Neutrophil (primary cell): Measurements from ENCODE around the gene INPP5A.

ENCODE experiments used
- H3K27ac ChIP-seq: fragments of 200-600 bp; sonication (generic); 2 replicates; pipeline ENCODE4 v1.5.1; 2016; ENCODE audit warnings: mild to moderate bottlenecking, moderate library complexity
- H3K27me3 ChIP-seq: fragments of 200-600 bp; sonication (generic); 2 replicates; pipeline ENCODE4 v1.6.0; 2016; ENCODE audit warnings: mild to moderate bottlenecking
- H3K36me3 ChIP-seq: fragments of 200-600 bp; sonication (generic); 2 replicates; pipeline ENCODE4 v1.5.1; 2017
- H3K4me1 ChIP-seq, 2 experiments: fragments of 200-600 bp in 1 of 2; sonication (generic) in 1 of 2; 1 replicate in 1 of 2; 2 replicates in 1 of 2; pipeline versions ENCODE4 v1.5.1 to v1.6.1; 2013 to 2016; ENCODE audit warnings: low read depth in 1 of 2, low read length in 1 of 2, mild to moderate bottlenecking in 1 of 2, moderate library complexity in 1 of 2; ENCODE audit not compliant: control insufficient read depth in 1 of 2, insufficient read depth in 1 of 2
- H3K4me3 ChIP-seq, 2 experiments: fragments of 200-600 bp in 1 of 2; sonication (generic) in 1 of 2; 1 replicate in 1 of 2; 2 replicates in 1 of 2; pipeline ENCODE4 v1.5.1; 2013 to 2016; ENCODE audit warnings: low read depth in 1 of 2, low read length in 1 of 2, mild to moderate bottlenecking in 1 of 2, moderate library complexity in 1 of 2
- H3K9me3 ChIP-seq: fragments of 200-600 bp; sonication (generic); 2 replicates; pipeline ENCODE4 v1.5.1; 2016
- TF ChIP-seq, protein P1 (sequence below): fragments of 200-600 bp; sonication (generic); IDR thresholded peaks from 2 replicates; pipeline ENCODE4 v1.5.1; 2016; ENCODE audit warnings: antibody characterized with exemption

The INPP5A gene

DNA sequence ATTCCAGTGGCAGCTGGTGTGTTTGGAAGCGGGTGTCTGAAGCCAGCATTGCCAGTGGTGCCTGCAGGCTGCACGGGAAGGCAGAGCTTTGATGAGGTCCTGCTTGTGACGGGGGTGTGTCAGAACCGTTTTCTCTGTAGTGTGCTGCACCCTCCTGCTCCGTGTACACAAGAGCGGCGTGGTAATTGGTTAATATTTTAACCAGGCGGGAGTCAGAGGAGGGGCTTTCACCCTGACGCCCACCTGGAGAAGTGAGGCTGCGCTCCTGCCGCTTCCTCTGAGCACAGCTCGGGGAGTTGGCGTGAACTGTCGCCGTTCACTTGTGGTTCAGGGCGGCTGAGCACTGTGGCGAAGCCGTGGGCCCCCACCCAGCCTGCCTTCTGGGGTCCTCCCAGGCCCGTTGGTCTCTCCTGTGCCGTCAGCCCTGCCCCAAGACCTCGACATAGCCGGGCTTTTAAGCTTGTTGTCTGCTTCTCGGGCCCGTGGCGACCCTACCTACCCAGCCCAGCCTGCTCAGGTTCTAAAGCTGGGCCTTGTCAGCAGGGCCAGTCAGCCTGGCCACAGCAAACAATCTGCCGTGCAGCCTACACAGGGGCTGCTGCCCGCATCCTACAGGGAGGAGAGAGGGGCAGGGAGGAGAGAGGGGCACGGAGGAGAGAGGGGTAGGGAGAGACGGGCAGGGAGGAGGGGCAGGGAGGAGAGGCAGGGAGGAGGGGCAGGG is 236.8 kb downstream of the INPP5A start:
- TF ChIP-seq, protein P1, sequence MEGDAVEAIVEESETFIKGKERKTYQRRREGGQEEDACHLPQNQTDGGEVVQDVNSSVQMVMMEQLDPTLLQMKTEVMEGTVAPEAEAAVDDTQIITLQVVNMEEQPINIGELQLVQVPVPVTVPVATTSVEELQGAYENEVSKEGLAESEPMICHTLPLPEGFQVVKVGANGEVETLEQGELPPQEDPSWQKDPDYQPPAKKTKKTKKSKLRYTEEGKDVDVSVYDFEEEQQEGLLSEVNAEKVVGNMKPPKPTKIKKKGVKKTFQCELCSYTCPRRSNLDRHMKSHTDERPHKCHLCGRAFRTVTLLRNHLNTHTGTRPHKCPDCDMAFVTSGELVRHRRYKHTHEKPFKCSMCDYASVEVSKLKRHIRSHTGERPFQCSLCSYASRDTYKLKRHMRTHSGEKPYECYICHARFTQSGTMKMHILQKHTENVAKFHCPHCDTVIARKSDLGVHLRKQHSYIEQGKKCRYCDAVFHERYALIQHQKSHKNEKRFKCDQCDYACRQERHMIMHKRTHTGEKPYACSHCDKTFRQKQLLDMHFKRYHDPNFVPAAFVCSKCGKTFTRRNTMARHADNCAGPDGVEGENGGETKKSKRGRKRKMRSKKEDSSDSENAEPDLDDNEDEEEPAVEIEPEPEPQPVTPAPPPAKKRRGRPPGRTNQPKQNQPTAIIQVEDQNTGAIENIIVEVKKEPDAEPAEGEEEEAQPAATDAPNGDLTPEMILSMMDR, result no peak
- H3K27me3 ChIP-seq, result no peaks in the 10 kb centered on the region
- H3K36me3 ChIP-seq, result peaks cover 72% of the 10 kb centered on the region
- no peak overlapping the region for H3K4me3 ChIP-seq
- H3K27ac ChIP-seq, result no peak overlapping the region
- no peaks in the 10 kb centered on the region for H3K4me1 ChIP-seq
- no peaks in the 10 kb centered on the region for H3K9me3 ChIP-seq

DNA sequence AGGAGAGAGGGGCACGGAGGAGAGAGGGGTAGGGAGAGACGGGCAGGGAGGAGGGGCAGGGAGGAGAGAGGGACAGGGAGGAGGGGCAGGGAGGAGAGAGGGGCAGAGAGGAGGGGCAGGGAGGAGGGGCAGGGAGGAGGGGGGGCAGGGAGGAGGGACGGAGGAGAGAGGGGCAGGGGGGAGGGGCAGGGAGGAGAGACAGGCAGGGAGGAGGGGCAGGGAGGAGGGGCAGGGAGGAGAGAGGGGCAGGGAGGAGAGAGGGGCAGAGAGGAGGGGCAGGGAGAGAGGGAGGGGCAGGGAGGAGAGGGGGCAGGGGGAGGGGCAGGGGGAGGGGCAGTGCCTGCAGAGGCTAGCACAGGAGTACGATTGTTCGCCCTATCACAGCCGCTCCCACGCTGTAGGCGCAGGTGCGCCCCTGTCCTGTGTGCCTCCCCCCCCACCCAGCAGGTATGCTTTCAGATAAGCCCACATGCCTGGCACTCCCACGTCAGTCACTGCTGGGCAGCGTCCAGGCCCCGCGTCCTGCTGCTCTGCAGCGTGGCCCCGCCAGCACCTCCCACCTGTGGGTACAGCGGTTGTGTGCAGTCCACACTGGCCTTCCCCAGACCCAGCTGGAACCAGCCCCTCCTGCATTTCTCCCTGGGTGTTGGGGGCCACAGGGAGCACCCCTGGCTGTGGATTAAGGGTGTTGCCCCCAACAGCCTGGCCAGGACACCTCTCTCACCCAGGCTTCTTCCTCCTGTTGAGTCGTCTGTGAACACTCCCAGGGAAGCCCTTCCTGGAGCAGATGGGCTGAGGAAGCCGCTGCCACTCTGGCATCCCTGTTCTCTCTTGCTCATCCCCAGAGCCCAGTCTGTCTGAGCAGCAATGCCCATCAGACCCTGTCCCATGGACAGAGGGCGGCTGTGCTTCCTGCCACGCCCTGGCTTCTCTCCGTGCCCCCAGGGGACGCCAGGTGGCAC is 237.6 kb downstream of the INPP5A start:
- TF ChIP-seq, protein P1, result no peak
- no peaks in the 10 kb centered on the region for H3K9me3 ChIP-seq
- H3K36me3 ChIP-seq, result peaks cover 72% of the 10 kb centered on the region

DNA sequence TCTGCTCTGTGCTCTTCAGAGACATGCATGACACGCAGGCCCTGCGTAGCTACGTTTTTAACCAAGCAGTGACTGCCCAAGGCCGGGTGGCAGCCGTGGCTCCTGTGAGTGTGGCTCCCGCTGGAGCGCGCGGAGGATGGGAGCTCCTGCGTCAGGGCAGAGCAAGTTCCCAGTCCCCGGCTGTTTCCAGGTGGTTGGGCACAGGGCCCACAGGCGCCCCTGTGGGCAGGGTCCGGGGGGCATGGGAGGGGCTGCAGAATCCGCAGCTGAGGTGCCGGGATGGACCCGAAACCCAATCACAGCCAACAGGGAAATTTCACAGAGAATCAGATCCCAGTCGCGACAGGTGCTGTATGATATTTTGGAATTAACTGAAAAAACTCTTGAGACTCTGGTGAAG is 238.6 kb downstream of the INPP5A start:
- H3K4me3 ChIP-seq, result no peak overlapping the region
- no peaks in the 10 kb centered on the region for H3K4me1 ChIP-seq
- H3K27me3 ChIP-seq, result no peaks in the 10 kb centered on the region
- TF ChIP-seq, protein P1, result no peak
- H3K9me3 ChIP-seq, result no peaks in the 10 kb centered on the region
- no peak overlapping the region for H3K27ac ChIP-seq
- H3K36me3 ChIP-seq, result peaks cover 72% of the 10 kb centered on the region

More for the DNA sequence above, 237.6 kb downstream of the INPP5A start:
- Histone ChIP-seq H3K4me3 (no peak overlapping the region), H3K4me1 (no peaks in the 10 kb centered on the region), H3K27me3 (no peaks in the 10 kb centered on the region), H3K27ac (no peak overlapping the region)

DNA sequence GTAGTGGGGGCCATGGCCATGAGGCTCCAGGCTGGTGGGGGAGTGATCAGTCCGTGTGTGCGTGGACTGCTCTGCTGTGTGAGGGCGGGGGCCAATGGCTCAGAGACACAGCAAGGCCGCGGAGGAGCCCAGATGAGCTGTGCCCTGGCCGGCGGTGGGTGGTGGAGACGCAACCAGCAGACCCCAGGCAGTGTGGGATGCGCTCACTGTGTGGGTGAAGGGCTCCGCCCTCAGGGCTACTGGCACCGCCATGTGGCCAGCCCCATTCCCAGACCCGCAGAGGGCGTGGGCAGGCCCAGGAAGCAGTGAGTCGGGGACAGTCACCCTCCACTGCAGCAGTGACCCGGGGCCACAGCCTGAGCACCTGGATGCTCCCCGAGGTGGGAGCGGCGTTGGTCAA is 239.2 kb downstream of the INPP5A start:
- Histone ChIP-seq H3K4me3 (no peak overlapping the region), H3K4me1 (no peaks in the 10 kb centered on the region), H3K36me3 (peaks cover 76% of the 10 kb centered on the region), H3K9me3 (no peaks in the 10 kb centered on the region), H3K27me3 (peaks cover 3% of the 10 kb centered on the region), H3K27ac (no peak overlapping the region)
- TF ChIP-seq, protein P1, result no peak

DNA sequence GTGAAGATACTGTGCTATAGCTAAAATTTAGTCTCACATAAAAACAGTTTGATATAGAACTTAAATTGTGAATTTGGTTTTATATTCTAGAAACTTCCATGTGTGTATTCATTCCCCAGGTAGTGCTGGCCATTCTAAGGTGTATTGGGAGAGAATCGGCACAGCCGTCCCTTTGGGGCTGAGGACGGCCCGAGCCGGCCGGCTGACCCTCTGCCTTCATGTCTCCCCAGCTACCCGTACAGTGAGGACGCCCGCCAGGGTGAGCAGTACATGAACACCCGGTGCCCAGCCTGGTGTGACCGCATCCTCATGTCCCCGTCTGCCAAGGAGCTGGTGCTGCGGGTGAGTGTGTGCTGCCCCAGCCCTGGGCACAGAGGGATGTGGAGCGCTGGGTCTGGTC is 239.9 kb downstream of the INPP5A start:
- H3K4me1 ChIP-seq, result no peaks in the 10 kb centered on the region
- H3K4me3 ChIP-seq, result no peak overlapping the region
- peaks cover 8% of the 10 kb centered on the region for H3K27me3 ChIP-seq
- TF ChIP-seq, protein P1, result no peak
- no peaks in the 10 kb centered on the region for H3K9me3 ChIP-seq
- H3K27ac ChIP-seq, result no peak overlapping the region
- peaks cover 82% of the 10 kb centered on the region for H3K36me3 ChIP-seq
